HEK293 (cell line): Measurements from ENCODE around the gene HTR2A.

Source experiments
- GLI4 ChIP-seq: fragments of 450-650 bp; formaldehyde crosslinking; IDR thresholded peaks from 2 replicates; pipeline ENCODE4 v1.5.1; 2016; ENCODE audit warnings: missing biosample characterization, missing genetic modification characterization
- OVOL3 ChIP-seq: fragments of 450-650 bp; formaldehyde crosslinking; IDR thresholded peaks from 2 replicates; pipeline ENCODE4 v1.5.1; 2016; ENCODE audit warnings: missing biosample characterization, missing genetic modification characterization
- SALL2 ChIP-seq: fragments of 450-650 bp; formaldehyde crosslinking; IDR thresholded peaks from 2 replicates; pipeline ENCODE4 v1.5.0; 2017; ENCODE audit warnings: missing biosample characterization, mild to moderate bottlenecking, missing genetic modification characterization, borderline replicate concordance
- YY1 ChIP-seq: fragments of 450-650 bp; formaldehyde crosslinking; IDR thresholded peaks from 2 replicates; pipeline ENCODE4 v1.5.1; 2018; ENCODE audit warnings: missing biosample characterization, missing genetic modification characterization
- ZBTB1 ChIP-seq: fragments of 450-650 bp; formaldehyde crosslinking; IDR thresholded peaks from 2 replicates; pipeline ENCODE4 v1.5.1; 2016; ENCODE audit warnings: missing biosample characterization, missing genetic modification characterization
- ZBTB20 ChIP-seq: fragments of 450-650 bp; formaldehyde crosslinking; IDR thresholded peaks from 2 replicates; pipeline ENCODE4 v1.5.1; 2016; ENCODE audit warnings: missing biosample characterization, missing genetic modification characterization
- ZEB2 ChIP-seq: fragments of 450-650 bp; formaldehyde crosslinking; IDR thresholded peaks from 2 replicates; pipeline ENCODE4 v1.5.1; 2016; ENCODE audit warnings: missing biosample characterization, missing genetic modification characterization
- ZNF202 ChIP-seq: fragments of 450-650 bp; formaldehyde crosslinking; IDR thresholded peaks from 2 replicates; pipeline ENCODE4 v1.5.1; 2016; ENCODE audit warnings: missing biosample characterization, missing genetic modification characterization, borderline replicate concordance
- ZNF23 ChIP-seq: fragments of 450-650 bp; formaldehyde crosslinking; IDR thresholded peaks from 2 replicates; pipeline ENCODE4 v1.5.1; 2016; ENCODE audit warnings: missing biosample characterization, missing genetic modification characterization, borderline replicate concordance
- ZNF274 ChIP-seq, 2 experiments: fragments of 200-500 bp in 1 of 2; fragments of 450-650 bp in 1 of 2; sonication (Bioruptor generic) in 1 of 2; formaldehyde crosslinking in 1 of 2; IDR thresholded peaks; 2 replicates each; pipeline versions ENCODE4 v1.5.1 to v1.6.1; 2014 to 2016; ENCODE audit warnings: borderline replicate concordance in 1 of 2, inconsistent platforms in 1 of 2, low read length in 1 of 2, missing biosample characterization in 1 of 2, missing genetic modification characterization in 1 of 2
- ZNF280D ChIP-seq: fragments of 450-650 bp; formaldehyde crosslinking; IDR thresholded peaks from 2 replicates; pipeline ENCODE4 v1.5.1; 2016; ENCODE audit warnings: missing biosample characterization, missing genetic modification characterization
- ZNF600 ChIP-seq: fragments of 450-650 bp; formaldehyde crosslinking; IDR thresholded peaks from 2 replicates; pipeline ENCODE4 v1.5.1; 2016; ENCODE audit warnings: missing biosample characterization, missing genetic modification characterization
- ZNF707 ChIP-seq: fragments of 450-650 bp; formaldehyde crosslinking; IDR thresholded peaks from 2 replicates; pipeline ENCODE4 v1.5.1; 2016; ENCODE audit warnings: missing biosample characterization, missing genetic modification characterization
- TF ChIP-seq, protein P1 (sequence below): fragments of 450-650 bp; formaldehyde crosslinking; IDR thresholded peaks from 2 replicates; pipeline ENCODE4 v1.5.1; 2016; ENCODE audit warnings: missing biosample characterization, missing genetic modification characterization

- TF ChIP-seq ZNF707 (tag by site-specific recombination) (no peak), ZNF274 (IDR thresholded peaks at IDR 0.05; ENCODE audit: low read length) (no peak), ZNF274 (tag by site-specific recombination; IDR thresholded peaks at IDR 0.05; ENCODE audit: borderline replicate concordance) (no peak), ZNF600 (no peak), ZNF280D (tag by site-specific recombination) (no peak), ZNF202 (tag by site-specific recombination) (no peak), ZEB2 (tag by site-specific recombination) (no peak), SALL2 (tag by site-specific recombination) (no peak), YY1 (tag by site-specific recombination) (no peak), ZNF23 (no peak), ZBTB20 (no peak), GLI4 (tag by site-specific recombination) (no peak), OVOL3 (tag by site-specific recombination) (no peak), ZBTB1 (no peak)
- TF ChIP-seq, protein P1, sequence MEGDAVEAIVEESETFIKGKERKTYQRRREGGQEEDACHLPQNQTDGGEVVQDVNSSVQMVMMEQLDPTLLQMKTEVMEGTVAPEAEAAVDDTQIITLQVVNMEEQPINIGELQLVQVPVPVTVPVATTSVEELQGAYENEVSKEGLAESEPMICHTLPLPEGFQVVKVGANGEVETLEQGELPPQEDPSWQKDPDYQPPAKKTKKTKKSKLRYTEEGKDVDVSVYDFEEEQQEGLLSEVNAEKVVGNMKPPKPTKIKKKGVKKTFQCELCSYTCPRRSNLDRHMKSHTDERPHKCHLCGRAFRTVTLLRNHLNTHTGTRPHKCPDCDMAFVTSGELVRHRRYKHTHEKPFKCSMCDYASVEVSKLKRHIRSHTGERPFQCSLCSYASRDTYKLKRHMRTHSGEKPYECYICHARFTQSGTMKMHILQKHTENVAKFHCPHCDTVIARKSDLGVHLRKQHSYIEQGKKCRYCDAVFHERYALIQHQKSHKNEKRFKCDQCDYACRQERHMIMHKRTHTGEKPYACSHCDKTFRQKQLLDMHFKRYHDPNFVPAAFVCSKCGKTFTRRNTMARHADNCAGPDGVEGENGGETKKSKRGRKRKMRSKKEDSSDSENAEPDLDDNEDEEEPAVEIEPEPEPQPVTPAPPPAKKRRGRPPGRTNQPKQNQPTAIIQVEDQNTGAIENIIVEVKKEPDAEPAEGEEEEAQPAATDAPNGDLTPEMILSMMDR (tag by site-specific recombination), result no peak
Measured at GRCh38 chr13:46846726-46847125, 50.1 kb downstream of the HTR2A start.
